IMR-90 (cell line): ENCODE results near the gene HECW1. TPM values are rescaled to one million over a fixed set of nuclear protein-coding genes. Genes with fewer than 3 reads are reported as not detected.

Experiments
- ATAC-seq: fragments of 200-7000 bp; cut with Tn5 transposase; 2 replicates; pipeline ENCODE4 v1.9.1; 2020; ENCODE audit warnings: low read depth, mild to moderate bottlenecking, moderate library complexity
- BruUV-seq: library from RNA; stranded (reverse); fragments of 400-500 nt; replicated peaks from 2 replicates; lab custom pipeline; 2021; lab: Mats Ljungman, UMichigan
- CTCF ChIA-PET: fragments of 300-600 bp; formaldehyde crosslinking; extraction: SDS; loops from one replicate; lab custom pipeline; 2021; ENCODE audit warnings: antibody characterized with exemption; lab: Yijun Ruan, JAX
- POLR2A ChIA-PET: fragments of 300-600 bp; sonication (Branson Sonifier 250); formaldehyde crosslinking; loops from one replicate; lab custom pipeline; 2022; ENCODE audit warnings: antibody characterized with exemption; ENCODE audit not compliant: unreplicated experiment; lab: Charles Lee
- DNase-seq: peaks from one replicate; pipeline ENCODE4 v3.0.0; 2013
- H2AFZ ChIP-seq: replicated peaks from 2 replicates; pipeline ENCODE3; 2013; ENCODE audit warnings: low read length, mild to moderate bottlenecking; ENCODE audit not compliant: poor library complexity
- H2AK5ac ChIP-seq: 2 replicates; pipeline ENCODE4 v1.6.1; 2013; ENCODE audit warnings: low read depth, low read length, inconsistent platforms
- H2AK9ac ChIP-seq: replicated peaks from 2 replicates; pipeline ENCODE3; 2013; ENCODE audit warnings: mild to moderate bottlenecking, low read depth, low read length, moderate library complexity; ENCODE audit not compliant: poor library complexity
- H2BK120ac ChIP-seq: 2 replicates; pipeline ENCODE4 v1.6.1; 2013; ENCODE audit warnings: low read depth, low read length, inconsistent platforms
- H2BK15ac ChIP-seq: 3 replicates; pipeline ENCODE4 v1.6.1; 2013; ENCODE audit warnings: low read depth, low read length, inconsistent platforms
- H2BK20ac ChIP-seq: 2 replicates; pipeline ENCODE4 v1.6.1; 2013; ENCODE audit warnings: low read depth, mild to moderate bottlenecking, inconsistent platforms, low read length, moderate library complexity
- H2BK5ac ChIP-seq: 2 replicates; pipeline ENCODE4 v1.6.1; 2013; ENCODE audit warnings: mild to moderate bottlenecking, low read depth, low read length, inconsistent platforms; ENCODE audit not compliant: poor library complexity, severe bottlenecking
- H3K14ac ChIP-seq: replicated peaks from 2 replicates; pipeline ENCODE4 v1.6.1; 2013; ENCODE audit warnings: low read depth, low read length, inconsistent platforms
- H3K18ac ChIP-seq: 2 replicates; pipeline ENCODE4 v1.6.1; 2013; ENCODE audit warnings: low read depth, low read length, control low read depth
- H3K23ac ChIP-seq: 2 replicates; pipeline ENCODE4 v1.6.1; 2013; ENCODE audit warnings: low read depth, low read length, inconsistent platforms
- H3K27ac ChIP-seq: 2 replicates; pipeline ENCODE4 v1.5.1; 2013; ENCODE audit warnings: mild to moderate bottlenecking, control low read depth, low read length; ENCODE audit not compliant: insufficient read depth
- H3K27me3 ChIP-seq: 2 replicates; pipeline ENCODE4 v1.6.1; 2013; ENCODE audit warnings: low read length; ENCODE audit not compliant: control insufficient read depth, insufficient read depth
- H3K36me3 ChIP-seq: 2 replicates; pipeline ENCODE4 v1.6.1; 2013; ENCODE audit warnings: low read length, mixed read lengths; ENCODE audit not compliant: control insufficient read depth, insufficient read depth
- H3K4ac ChIP-seq: 2 replicates; pipeline ENCODE4 v1.6.1; 2013; ENCODE audit warnings: low read depth, low read length, inconsistent platforms
- H3K4me1 ChIP-seq: 2 replicates; pipeline ENCODE4 v1.6.1; 2013; ENCODE audit warnings: low read length, mixed read lengths; ENCODE audit not compliant: control insufficient read depth, insufficient read depth
- H3K4me2 ChIP-seq: 2 replicates; pipeline ENCODE4 v1.6.1; 2013; ENCODE audit warnings: low read depth, mild to moderate bottlenecking, control low read depth, low read length, moderate library complexity
- H3K4me3 ChIP-seq: 2 replicates; pipeline ENCODE4 v1.5.1; 2013; ENCODE audit warnings: low read depth, mild to moderate bottlenecking, control low read depth, low read length, moderate library complexity; ENCODE audit not compliant: insufficient read depth
- H3K56ac ChIP-seq: 2 replicates; pipeline ENCODE4 v1.6.1; 2013; ENCODE audit warnings: low read length, inconsistent platforms; ENCODE audit not compliant: insufficient read depth; ENCODE audit errors: extremely low read depth
- H3K79me1 ChIP-seq, 2 experiments: 2 replicates each; pipeline ENCODE4 v1.6.1; 2013; ENCODE audit warnings: low read length in 2 of 2, inconsistent platforms in 1 of 2, low read depth in 1 of 2
- H3K9ac ChIP-seq: 2 replicates; pipeline ENCODE4 v1.6.1; 2013; ENCODE audit warnings: low read depth, low read length, control low read depth
- H3K9me1 ChIP-seq: 2 replicates; pipeline ENCODE4 v1.6.1; 2013; ENCODE audit warnings: low read length, inconsistent platforms; ENCODE audit not compliant: insufficient read depth
- H3K9me3 ChIP-seq: 2 replicates; pipeline ENCODE4 v1.6.1; 2013; ENCODE audit warnings: low read length; ENCODE audit not compliant: control insufficient read depth, insufficient read depth
- H4K20me1 ChIP-seq: 2 replicates; pipeline ENCODE4 v1.6.1; 2013; ENCODE audit warnings: low read length, inconsistent platforms; ENCODE audit not compliant: insufficient read depth
- H4K5ac ChIP-seq: 2 replicates; pipeline ENCODE4 v1.6.1; 2013; ENCODE audit warnings: mild to moderate bottlenecking, low read depth, low read length, control low read depth
- H4K8ac ChIP-seq, 2 experiments: 2 replicates each; pipeline ENCODE4 v1.6.1; 2013; ENCODE audit warnings: low read depth in 2 of 2, low read length in 2 of 2, control low read depth in 1 of 2, inconsistent platforms in 1 of 2
- H4K91ac ChIP-seq: 2 replicates; pipeline ENCODE4 v1.6.1; 2013; ENCODE audit warnings: low read depth, low read length, inconsistent platforms; ENCODE audit not compliant: insufficient read depth
- BHLHE40 ChIP-seq: fragments of 150-350 bp; IDR thresholded peaks from 2 replicates; pipeline ENCODE4 v1.6.1; 2016; ENCODE audit warnings: mild to moderate bottlenecking, low read depth, low read length
- ELK1 ChIP-seq: fragments of 150-350 bp; IDR thresholded peaks from 2 replicates; pipeline ENCODE4 v1.6.1; 2016; ENCODE audit warnings: low read depth, mild to moderate bottlenecking, low read length, moderate library complexity, borderline replicate concordance
- MAZ ChIP-seq: IDR thresholded peaks from 2 replicates; pipeline ENCODE4 v1.6.1; 2012; ENCODE audit warnings: low read depth, mild to moderate bottlenecking, low read length, improper control_type of control experiment, moderate library complexity, borderline replicate concordance
- POLR2A ChIP-seq: IDR thresholded peaks from 2 replicates; pipeline ENCODE4 v1.6.1; 2012; ENCODE audit warnings: mild to moderate bottlenecking, low read depth, low read length
- SMC3 ChIP-seq: fragments of 150-350 bp; IDR thresholded peaks from 2 replicates; pipeline ENCODE4 v1.6.1; 2016; ENCODE audit warnings: low read depth, mild to moderate bottlenecking, antibody characterized with exemption, low read length, moderate library complexity
- WGBS, 2 experiments: methylation state at CpG; one replicate each; pipeline versions ENCODE4 v1.1.5 to v1.1.7; 2013; ENCODE audit warnings: missing lambda C conversion rate in 2 of 2; ENCODE audit not compliant: insufficient read length in 1 of 2; ENCODE audit errors: extremely low coverage in 2 of 2; 5-methylcytosine and 5-hydroxymethylcytosine counted together
- dilution Hi-C: fragments of 300-500 bp; cut with HindIII; formaldehyde crosslinking; loops from one replicate; pipeline ENCODE4 v1.14.3; 2018; ENCODE audit warnings: low sequenced_read_pairs; ENCODE audit not compliant: unreplicated experiment
- in situ Hi-C: fragments of 300-500 bp; cut with MboI; formaldehyde crosslinking; loops from 3 replicates; pipeline ENCODE4 v1.14.3; 2019; ENCODE audit warnings: low sequenced_read_pairs, inconsistent platforms, mixed read lengths
- intact Hi-C: fragments of 100-400 bp; cut with micrococcal nuclease; formaldehyde crosslinking; loops from 2 replicates; pipeline ENCODE4 v1.10.0; 2022
- polyA plus RNA-seq, 3 experiments: library from polyadenylated mRNA; depleted of rRNA; stranded (reverse); fragments of >200 nt; gene quantifications; 2 replicates each; pipeline ENCODE4 v1.2.3, GENCODE V29; 2012; ENCODE audit warnings: low replicate concordance in 1 of 3
- total RNA-seq: library from RNA; depleted of rRNA; stranded (reverse); fragments of >200 nt; gene quantifications from 2 replicates; pipeline ENCODE4 v1.2.3, GENCODE V29; 2012

HECW1 gene
- total and polyA plus RNA-seq, 2 of the 4 experiments (the other 2 are of a cell fraction) = 0.56 to 1.3 TPM

GRCh38 chr7:43482679-43483252 lies 370.3 kb downstream of the HECW1 start:
- no peak overlapping the region for H4K5ac ChIP-seq
- H4K8ac ChIP-seq = no peak overlapping the region
- WGBS, 2 experiments = no CpG with 5 or more reads among the region's 5 CpGs
- no peak overlapping the region for H3K27ac ChIP-seq
- no peak overlapping the region for H3K18ac ChIP-seq
- H2BK15ac ChIP-seq = no peak overlapping the region
- H3K9me3 ChIP-seq = no peaks in the 10 kb centered on the region
- H4K20me1 ChIP-seq = no peaks in the 10 kb centered on the region
- no peak overlapping the region for H3K4me3 ChIP-seq
- H2AFZ ChIP-seq = no peak overlapping the region
- H2AK5ac ChIP-seq = no peak overlapping the region
- 0 out of 2 replicates have a peak, but pooled peaks cover 4% of the 10 kb centered on the region for H3K9me1 ChIP-seq
- no peak overlapping the region for H4K91ac ChIP-seq
- no peaks in the 10 kb centered on the region for H3K79me1 ChIP-seq
- dilution Hi-C loops = no loop called here
- in situ Hi-C loops = no loop called here
- peaks cover 9% of the 10 kb centered on the region for H3K27me3 ChIP-seq
- H3K9ac ChIP-seq = no peak overlapping the region
- H3K4me2 ChIP-seq = no peak overlapping the region
- H3K4me1 ChIP-seq = peaks cover 4% of the 10 kb centered on the region; the same call in 1 of the 2 replicates
- no peak overlapping the region for H2BK120ac ChIP-seq
- no peak for DNase-seq
- no peak overlapping the region for H2BK20ac ChIP-seq
- intact Hi-C loops = no loop called here
- ATAC-seq = no peak
- H3K4ac ChIP-seq = no peak overlapping the region
- POLR2A ChIA-PET = no interaction called here
- no peak overlapping the region for H2AK9ac ChIP-seq
- no peak overlapping the region for H3K56ac ChIP-seq
- no peaks in the 10 kb centered on the region for H3K36me3 ChIP-seq
- no TSS peak for BruUV-seq
- no peak overlapping the region for H3K14ac ChIP-seq
- H2BK5ac ChIP-seq = no peak overlapping the region
- no peak overlapping the region for H3K23ac ChIP-seq
- no peak for TF ChIP-seq SMC3
- no peak for TF ChIP-seq BHLHE40
- no peak for TF ChIP-seq MAZ
- no peak for TF ChIP-seq POLR2A
- TF ChIP-seq ELK1 = no peak
- CTCF ChIA-PET = interaction anchor here (2.5 kb wide), 2 partner anchors 10 to 100 kb away, joined by 6 to 7 read pairs; partner anchors contain the start of gene STK17A
